Karpas-422 (cell line): ENCODE results near the gene PANX1. TPM values are rescaled to one million over a fixed set of nuclear protein-coding genes. Genes with fewer than 3 reads are reported as not detected.

Experiments
- DNase-seq: peaks from one replicate; pipeline ENCODE4 v3.0.0-alpha.2; 2015
- H2AFZ ChIP-seq: fragments of 200-600 bp; sonication (generic); 2 replicates; pipeline ENCODE4 v1.6.1; 2014; ENCODE audit warnings: antibody characterized with exemption, low read length, mixed read lengths
- H3K27ac ChIP-seq: fragments of 200-600 bp; sonication (generic); 2 replicates; pipeline ENCODE4 v1.5.1; 2014; ENCODE audit warnings: mild to moderate bottlenecking, low read length, moderate library complexity
- H3K27me3 ChIP-seq: fragments of 200-600 bp; sonication (generic); 2 replicates; pipeline ENCODE4 v1.6.1; 2014; ENCODE audit warnings: low read length, mixed read lengths
- H3K36me3 ChIP-seq: fragments of 200-600 bp; sonication (generic); 2 replicates; pipeline ENCODE4 v1.6.1; 2014; ENCODE audit warnings: low read length, mixed read lengths; ENCODE audit not compliant: insufficient read depth
- H3K4me1 ChIP-seq: fragments of 200-600 bp; sonication (generic); 2 replicates; pipeline ENCODE4 v1.6.1; 2014; ENCODE audit warnings: mild to moderate bottlenecking, low read length, mixed read lengths
- H3K4me2 ChIP-seq: fragments of 200-600 bp; sonication (generic); 2 replicates; pipeline ENCODE4 v1.6.1; 2014; ENCODE audit warnings: low read length, low read depth, mild to moderate bottlenecking; ENCODE audit not compliant: poor library complexity, severe bottlenecking
- H3K4me3 ChIP-seq: fragments of 200-600 bp; sonication (generic); 2 replicates; pipeline ENCODE4 v1.5.1; 2014; ENCODE audit warnings: mild to moderate bottlenecking, antibody characterized with exemption, low read length, mixed read lengths
- H3K79me2 ChIP-seq: fragments of 200-600 bp; sonication (generic); 2 replicates; pipeline ENCODE4 v1.6.1; 2014; ENCODE audit warnings: mild to moderate bottlenecking, low read length, mixed read lengths
- H3K9ac ChIP-seq: fragments of 200-600 bp; sonication (generic); 2 replicates; pipeline ENCODE4 v1.6.0; 2014; ENCODE audit warnings: low read length
- H3K9me2 ChIP-seq: fragments of 200-600 bp; sonication (generic), shearing (Covaris generic); replicated peaks from 2 replicates; pipeline ENCODE4 v1.6.0; 2014; ENCODE audit warnings: mild to moderate bottlenecking, low read length, moderate library complexity; ENCODE audit not compliant: insufficient read depth
- H3K9me3 ChIP-seq: fragments of 300-700, 200-600 bp; sonication (generic); 2 replicates; pipeline ENCODE4 v1.6.1; 2014; ENCODE audit warnings: low read length, mixed read lengths
- H4K20me1 ChIP-seq: fragments of 200-600 bp; sonication (generic); 2 replicates; pipeline ENCODE4 v1.6.1; 2014; ENCODE audit warnings: mild to moderate bottlenecking, antibody characterized with exemption, low read length, low read depth; ENCODE audit not compliant: insufficient read depth
- total RNA-seq: library from RNA; depleted of rRNA; stranded (reverse); fragments of >200 nt; shearing (Covaris generic); gene quantifications from 2 replicates; pipeline ENCODE4 v1.2.3, GENCODE V29; 2014; ENCODE audit warnings: low replicate concordance

The PANX1 gene
- total RNA-seq, 1 experiment from 2014 or later, result 17.0 TPM

GRCh38 chr11:94139416-94139815 is 10.8 kb downstream of the PANX1 start:
- no peaks in the 10 kb centered on the region for H3K4me1 ChIP-seq
- H3K9me2 ChIP-seq, result no peaks in the 10 kb centered on the region
- peaks cover 20% of the 10 kb centered on the region; the same call in 1 of the 2 replicates for H3K79me2 ChIP-seq
- no peak overlapping the region for H3K9ac ChIP-seq
- no peak overlapping the region for H2AFZ ChIP-seq
- peaks cover 85% of the 10 kb centered on the region for H4K20me1 ChIP-seq
- H3K9me3 ChIP-seq, result no peaks in the 10 kb centered on the region
- H3K27ac ChIP-seq, result no peak overlapping the region
- H3K4me2 ChIP-seq, result no peak overlapping the region
- no peak for DNase-seq
- no peaks in the 10 kb centered on the region for H3K36me3 ChIP-seq
- no peak overlapping the region for H3K4me3 ChIP-seq
- no peaks in the 10 kb centered on the region for H3K27me3 ChIP-seq

DNA sequence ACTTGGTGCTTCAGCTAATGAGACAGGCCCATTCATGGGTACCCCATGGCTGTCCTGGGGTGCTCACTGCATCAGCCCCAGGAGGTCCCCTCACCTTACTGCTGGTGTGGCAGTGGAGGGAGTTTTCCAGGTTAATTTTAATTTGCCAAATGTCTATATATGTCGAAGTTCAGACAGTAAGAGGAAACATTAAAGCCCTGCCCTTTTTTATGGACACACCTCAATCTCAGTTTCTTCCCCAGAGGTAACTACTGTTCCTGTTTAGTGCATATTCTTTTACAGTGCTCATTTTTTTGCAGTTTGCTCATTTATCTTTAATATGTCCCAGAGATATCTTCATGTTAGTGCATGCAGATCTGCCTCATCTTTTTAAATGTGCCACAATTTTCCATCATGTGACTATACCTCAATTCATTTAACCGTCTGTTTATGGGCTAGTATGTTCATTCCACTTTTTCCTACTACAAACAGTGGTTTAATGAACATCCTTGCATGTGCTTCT is 11.6 kb downstream of the PANX1 start:
- H2AFZ ChIP-seq, result no peak overlapping the region
- no peak overlapping the region for H3K27ac ChIP-seq
- H3K9me3 ChIP-seq, result no peaks in the 10 kb centered on the region
- no peak for DNase-seq
- no peaks in the 10 kb centered on the region for H3K9me2 ChIP-seq
- H4K20me1 ChIP-seq, result peaks cover 85% of the 10 kb centered on the region
- peaks cover 20% of the 10 kb centered on the region; the same call in 1 of the 2 replicates for H3K79me2 ChIP-seq
- H3K4me1 ChIP-seq, result no peaks in the 10 kb centered on the region
- H3K36me3 ChIP-seq, result no peaks in the 10 kb centered on the region
- no peak overlapping the region for H3K9ac ChIP-seq
- H3K4me2 ChIP-seq, result no peak overlapping the region
- H3K27me3 ChIP-seq, result no peaks in the 10 kb centered on the region
- no peak overlapping the region for H3K4me3 ChIP-seq

- Histone ChIP-seq H3K4me3 (no peak overlapping the region), H3K27ac (no peak overlapping the region), H3K36me3 (no peaks in the 10 kb centered on the region), H3K79me2 (peaks cover 20% of the 10 kb centered on the region; the same call in 1 of the 2 replicates), H3K27me3 (no peaks in the 10 kb centered on the region), H3K9me3 (no peaks in the 10 kb centered on the region), H3K4me1 (no peaks in the 10 kb centered on the region), H3K9ac (no peak overlapping the region), H2AFZ (no peak overlapping the region), H4K20me1 (peaks cover 89% of the 10 kb centered on the region), H3K4me2 (no peak overlapping the region), H3K9me2 (no peaks in the 10 kb centered on the region)
- no peak for DNase-seq
Observed at GRCh38 chr11:94141511-94142307, 13.1 kb downstream of the PANX1 start.

DNA sequence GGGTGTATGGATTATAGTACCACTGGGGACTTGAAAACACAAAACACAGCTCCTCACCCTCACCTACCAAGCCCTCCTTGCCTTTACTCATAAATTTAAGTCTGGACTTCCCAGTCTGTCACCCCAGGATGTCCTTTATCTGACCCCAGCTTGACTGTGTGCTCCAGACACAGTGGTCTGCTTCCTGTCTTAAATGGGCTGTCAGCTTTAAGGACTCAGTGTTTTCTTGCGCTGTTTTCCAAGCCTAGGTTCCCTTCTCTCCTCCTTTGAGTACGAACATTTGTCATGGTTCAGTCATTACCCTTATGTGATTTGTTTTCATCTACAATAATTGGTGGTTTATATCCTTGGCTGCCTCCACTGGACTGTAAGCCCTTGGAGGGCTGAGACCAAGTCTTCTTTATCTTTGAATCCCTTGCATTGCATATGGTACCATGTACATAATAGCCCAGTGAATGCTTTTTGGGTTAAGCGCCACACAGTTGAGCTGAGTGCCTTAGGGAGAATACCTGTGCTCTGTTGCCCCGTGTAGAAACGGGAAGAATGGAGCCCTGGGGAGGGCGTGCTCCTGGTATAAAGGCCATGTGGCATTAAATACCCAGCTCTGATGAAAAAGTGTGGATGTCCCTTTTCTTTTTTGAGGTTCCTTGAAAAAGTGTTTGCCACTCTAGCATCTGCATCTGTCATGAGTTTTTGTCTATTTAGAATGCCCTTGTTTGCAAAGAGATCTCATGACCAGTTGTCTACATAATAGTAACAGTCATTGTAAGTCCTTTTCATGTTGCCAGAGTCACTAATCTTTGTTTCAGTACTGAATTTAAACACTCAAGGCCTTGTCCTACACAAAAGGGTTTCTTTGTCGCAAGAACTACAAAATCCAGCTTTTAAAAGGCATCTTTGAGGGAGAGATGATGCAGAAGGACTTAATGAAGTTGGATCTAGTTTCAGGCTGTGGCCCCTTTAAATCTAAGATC is 14.0 kb downstream of the PANX1 start:
- peaks cover 93% of the 10 kb centered on the region for H4K20me1 ChIP-seq
- no peak overlapping the region for H3K4me2 ChIP-seq
- no peak overlapping the region for H3K4me3 ChIP-seq
- H3K27me3 ChIP-seq, result no peaks in the 10 kb centered on the region
- H3K36me3 ChIP-seq, result no peaks in the 10 kb centered on the region
- H3K9me3 ChIP-seq, result no peaks in the 10 kb centered on the region
- no peak for DNase-seq
- no peaks in the 10 kb centered on the region for H3K4me1 ChIP-seq
- H2AFZ ChIP-seq, result no peak overlapping the region
- H3K9me2 ChIP-seq, result no peaks in the 10 kb centered on the region
- no peak overlapping the region for H3K27ac ChIP-seq
- peaks cover 20% of the 10 kb centered on the region; the same call in 1 of the 2 replicates for H3K79me2 ChIP-seq
- no peak overlapping the region for H3K9ac ChIP-seq

- no peak overlapping the region for H3K4me3 ChIP-seq
- H3K27me3 ChIP-seq, result no peaks in the 10 kb centered on the region
- no peaks in the 10 kb centered on the region for H3K36me3 ChIP-seq
- no peak for DNase-seq
- no peak overlapping the region for H2AFZ ChIP-seq
- no peaks in the 10 kb centered on the region for H3K4me1 ChIP-seq
- peaks cover 95% of the 10 kb centered on the region for H4K20me1 ChIP-seq
- no peak overlapping the region for H3K4me2 ChIP-seq
- no peaks in the 10 kb centered on the region for H3K9me2 ChIP-seq
- H3K79me2 ChIP-seq, result 0 out of 2 replicates have a peak, but pooled peaks cover 8% of the 10 kb centered on the region
- H3K9me3 ChIP-seq, result no peaks in the 10 kb centered on the region
- H3K9ac ChIP-seq, result no peak overlapping the region
- H3K27ac ChIP-seq, result no peak overlapping the region
Observed at GRCh38 chr11:94144216-94144615, 15.6 kb downstream of the PANX1 start.

DNA sequence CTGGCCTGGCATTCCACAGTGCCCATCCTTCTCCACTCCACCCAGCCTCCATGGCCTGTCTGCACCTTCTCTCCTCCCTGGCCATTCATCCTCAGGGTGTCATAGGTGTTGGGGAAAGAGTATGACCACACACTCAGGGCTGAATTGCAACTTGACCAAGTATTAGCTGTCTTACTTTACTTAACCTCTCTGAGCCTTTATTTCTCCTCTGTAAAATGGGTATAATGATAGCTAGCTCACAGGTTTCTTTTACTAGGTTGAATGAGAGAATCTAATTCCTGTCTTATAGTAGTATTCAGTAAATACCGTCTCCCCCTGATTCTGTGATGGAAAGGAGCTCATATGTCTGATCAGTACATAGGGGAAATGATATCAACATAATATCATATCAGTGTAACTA is 16.0 kb downstream of the PANX1 start:
- H3K9me3 ChIP-seq, result no peaks in the 10 kb centered on the region
- peaks cover 96% of the 10 kb centered on the region for H4K20me1 ChIP-seq
- H3K27me3 ChIP-seq, result no peaks in the 10 kb centered on the region
- no peak overlapping the region for H3K4me2 ChIP-seq
- no peaks in the 10 kb centered on the region for H3K9me2 ChIP-seq
- DNase-seq, result no peak
- H3K36me3 ChIP-seq, result no peaks in the 10 kb centered on the region
- H3K4me3 ChIP-seq, result no peak overlapping the region
- H3K4me1 ChIP-seq, result no peaks in the 10 kb centered on the region
- H3K79me2 ChIP-seq, result 0 out of 2 replicates have a peak, but pooled peaks cover 5% of the 10 kb centered on the region
- H3K9ac ChIP-seq, result no peak overlapping the region
- no peak overlapping the region for H3K27ac ChIP-seq
- H2AFZ ChIP-seq, result no peak overlapping the region

- DNase-seq, result no peak
- Histone ChIP-seq H4K20me1 (peaks cover 96% of the 10 kb centered on the region), H3K4me3 (no peak overlapping the region), H3K9me3 (no peaks in the 10 kb centered on the region), H3K27ac (no peak overlapping the region), H3K79me2 (0 out of 2 replicates have a peak, but pooled peaks cover 4% of the 10 kb centered on the region), H3K27me3 (no peaks in the 10 kb centered on the region), H3K4me2 (no peak overlapping the region), H3K36me3 (no peaks in the 10 kb centered on the region), H2AFZ (no peak overlapping the region), H3K9ac (no peak overlapping the region), H3K4me1 (no peaks in the 10 kb centered on the region), H3K9me2 (no peaks in the 10 kb centered on the region)
Observed at GRCh38 chr11:94145431-94145830, 16.8 kb downstream of the PANX1 start.

- Histone ChIP-seq H3K4me2 (no peak overlapping the region), H3K36me3 (no peaks in the 10 kb centered on the region), H3K27ac (no peak overlapping the region), H3K4me3 (no peak overlapping the region), H3K9ac (no peak overlapping the region), H2AFZ (no peak overlapping the region), H3K27me3 (no peaks in the 10 kb centered on the region), H4K20me1 (peaks cover 98% of the 10 kb centered on the region), H3K9me2 (no peaks in the 10 kb centered on the region), H3K9me3 (no peaks in the 10 kb centered on the region), H3K4me1 (peaks cover 4% of the 10 kb centered on the region), H3K79me2 (0 out of 2 replicates have a peak, but pooled peaks cover 3% of the 10 kb centered on the region)
- DNase-seq, result no peak
Observed at GRCh38 chr11:94145916-94146315, 17.3 kb downstream of the PANX1 start.
